ENCODE data around the gene HLCS. TPM values are rescaled to one million over a fixed set of nuclear protein-coding genes. Genes with fewer than 3 reads are reported as not detected.

The HLCS gene
- total and polyA plus RNA-seq, 2 of the 4 experiments (the other 2 are of a cell fraction): 10.6 to 21.0 TPM

- no peak overlapping the region for H2BK20ac ChIP-seq (ENCODE audit: low read depth, low read length)
- no peaks in the 10 kb centered on the region for H3K9me3 ChIP-seq (ENCODE audit: control insufficient read depth, insufficient read depth, low read length)
- H4K8ac ChIP-seq (ENCODE audit: low read depth in 2 of 2, low read length in 2 of 2): no peak overlapping the region
- H3K14ac ChIP-seq (replicated peaks; ENCODE audit: low read depth, low read length): no peak overlapping the region
- DNase-seq (no peak), ATAC-seq (ENCODE audit: low read depth) (no peak)
- no peak overlapping the region for H3K4ac ChIP-seq (ENCODE audit: low read depth, low read length)
- no peak overlapping the region for H2AFZ ChIP-seq (replicated peaks; ENCODE audit: low read length, poor library complexity)
- CTCF ChIA-PET: no interaction called here
- no peak overlapping the region for H4K5ac ChIP-seq (ENCODE audit: low read depth, low read length)
- POLR2A ChIA-PET (ENCODE audit: unreplicated experiment): no interaction called here
- H3K56ac ChIP-seq (ENCODE audit: extremely low read depth, insufficient read depth, low read length): no peak overlapping the region
- no peak overlapping the region for H3K9ac ChIP-seq (ENCODE audit: low read depth, low read length)
- no peak overlapping the region for H2AK9ac ChIP-seq (replicated peaks; ENCODE audit: low read depth, low read length, poor library complexity)
- dilution Hi-C loops (cut with HindIII; ENCODE audit: low sequenced_read_pairs, unreplicated experiment) (no loop called here), intact Hi-C loops (cut with micrococcal nuclease) (no loop called here), in situ Hi-C loops (cut with MboI; ENCODE audit: low sequenced_read_pairs) (no loop called here)
- no peak overlapping the region for H2BK5ac ChIP-seq (ENCODE audit: low read depth, low read length, poor library complexity, severe bottlenecking)
- H2BK15ac ChIP-seq (ENCODE audit: low read depth, low read length): no peak overlapping the region
- no peak overlapping the region for H3K18ac ChIP-seq (ENCODE audit: low read depth, low read length)
- WGBS, 2 experiments (ENCODE audit: extremely low coverage in 2 of 2, insufficient read length in 1 of 2): 49% methylated on average over 4 of the region's 6 CpGs; no CpG with 5 or more reads in 1 of the 2 experiments
- TF ChIP-seq CTCF (conservative IDR thresholded peaks at IDR 0.05; ENCODE audit: low read depth, low read length) (no peak), POLR2A (IDR thresholded peaks at IDR 0.05; ENCODE audit: low read depth, low read length) (no peak), RCOR1 (IDR thresholded peaks at IDR 0.05; ENCODE audit: insufficient replicate concordance, low read length) (no peak), SMC3 (IDR thresholded peaks at IDR 0.05; ENCODE audit: low read depth, low read length) (no peak), BHLHE40 (IDR thresholded peaks at IDR 0.05; ENCODE audit: low read depth, low read length) (no peak), CHD1 (IDR thresholded peaks at IDR 0.05; ENCODE audit: low read depth, low read length) (no peak), ELK1 (IDR thresholded peaks at IDR 0.05; ENCODE audit: borderline replicate concordance, low read depth, low read length) (no peak), MXI1 (IDR thresholded peaks at IDR 0.05; ENCODE audit: borderline replicate concordance, low read depth, low read length) (no peak), USF2 (IDR thresholded peaks at IDR 0.05; ENCODE audit: low read depth, low read length) (no peak), RFX5 (IDR thresholded peaks at IDR 0.05; ENCODE audit: low read depth, low read length) (no peak), FOS (IDR thresholded peaks at IDR 0.05; ENCODE audit: low read depth, low read length) (no peak)
- no peak overlapping the region for H3K4me3 ChIP-seq (ENCODE audit: insufficient read depth, low read depth, low read length)
- no TSS peak for BruUV-seq (replicated peaks)
- H3K79me1 ChIP-seq (ENCODE audit: low read depth in 1 of 2, low read length in 2 of 2): peaks cover 0 to 4% of the 10 kb centered on the region in 2 experiments; a peak in 1 of 4 replicates
- H3K23ac ChIP-seq (ENCODE audit: low read depth, low read length): no peak overlapping the region
- no peaks in the 10 kb centered on the region for H3K4me1 ChIP-seq (ENCODE audit: control insufficient read depth, insufficient read depth, low read length)
- H2BK120ac ChIP-seq (ENCODE audit: low read depth, low read length): no peak overlapping the region
- H4K91ac ChIP-seq (ENCODE audit: insufficient read depth, low read depth, low read length): no peak overlapping the region
- H3K27ac ChIP-seq (ENCODE audit: insufficient read depth, low read length): no peak overlapping the region
- H2AK5ac ChIP-seq (ENCODE audit: low read depth, low read length): no peak overlapping the region
- H3K4me2 ChIP-seq (ENCODE audit: low read depth, low read length): no peak overlapping the region
- H3K36me3 ChIP-seq (ENCODE audit: control insufficient read depth, insufficient read depth, low read length): no peaks in the 10 kb centered on the region
- peaks cover 2% of the 10 kb centered on the region; the same call in 1 of the 2 replicates for H3K9me1 ChIP-seq (ENCODE audit: insufficient read depth, low read length)
- peaks cover 50% of the 10 kb centered on the region for H3K27me3 ChIP-seq (ENCODE audit: control insufficient read depth, insufficient read depth, low read length)
- H4K20me1 ChIP-seq (ENCODE audit: insufficient read depth, low read length): no peaks in the 10 kb centered on the region
Measured at GRCh38 chr21:36727866-36728265, 238.6 kb downstream of the HLCS start.

Measured in IMR-90 (cell line).